Psoas muscle (tissue), 8 donors: ENCODE data around the gene SCP2D1. TPM values are rescaled to one million over a fixed set of nuclear protein-coding genes. Genes with fewer than 3 reads are reported as not detected.

ENCODE experiments used
- ATAC-seq, 4 donors: fragments of 200-7000 bp; cut with Tn5 transposase; one replicate each; pipeline ENCODE4 v1.9.1; 2020; ENCODE audit warnings: moderate library complexity in 3 of 4, mild to moderate bottlenecking in 2 of 4
- DNase-seq, 2 donors: peaks; one replicate each; pipeline ENCODE4 v3.0.0-alpha.2; 2020
- H3K27ac ChIP-seq: fragments of 200-600 bp; one replicate; pipeline ENCODE4 v1.8.0; 2022
- H3K27me3 ChIP-seq, 3 donors: fragments of 200-600 bp in 1 of 3; one replicate each; pipeline versions ENCODE4 v1.6.1 to v1.8.0; 2013 to 2022; ENCODE audit warnings: low read length in 2 of 3, mild to moderate bottlenecking in 2 of 3, moderate library complexity in 1 of 3; ENCODE audit not compliant: insufficient read depth in 3 of 3
- H3K36me3 ChIP-seq, 2 donors: fragments of 200-600 bp in 1 of 2; one replicate each; pipeline versions ENCODE4 v1.6.1 to v1.8.0; 2013 to 2022; ENCODE audit warnings: low read depth in 1 of 2, mild to moderate bottlenecking in 1 of 2, moderate library complexity in 1 of 2; ENCODE audit not compliant: insufficient read depth in 1 of 2
- H3K4me1 ChIP-seq: fragments of 200-600 bp; one replicate; pipeline ENCODE4 v1.8.0; 2022
- H3K4me3 ChIP-seq: fragments of 200-600 bp; one replicate; pipeline ENCODE4 v1.8.0; 2022; ENCODE audit warnings: mild to moderate bottlenecking
- H3K9me3 ChIP-seq: fragments of 200-600 bp; one replicate; pipeline ENCODE4 v1.8.0; 2022
- WGBS, 3 donors: extraction: QIAGEN DNeasy Blood & Tissue Kit; methylation state at CpG; one replicate each; pipeline versions ENCODE4 v1.1.6 to v1.1.7; 2013; 5-methylcytosine and 5-hydroxymethylcytosine counted together
- intact Hi-C, 2 donors: fragments of 100-400 bp; cut with DNase I; formaldehyde crosslinking; loops; one replicate each; pipeline versions ENCODE4 v1.11.0 to v1.14.2; 2022
- polyA plus RNA-seq, 3 donors: library from polyadenylated mRNA; stranded (reverse); fragments of 200-250 nt; gene quantifications; one replicate each; pipeline ENCODE4 v1.2.3, GENCODE V29; 2013
- total RNA-seq, 4 donors: library from RNA; stranded (reverse); fragmentation: NEBNext Ultra II Directional in 2 of 4; extraction: Animal tissue kit (Norgen Biotek cat#: 25700) in 2 of 4; gene quantifications; one replicate each; pipeline versions ENCODE4 v1.2.1 to v1.2.4, GENCODE V29; 2021 to 2023
- TF ChIP-seq, protein P1 (sequence below): fragments of 200-600 bp; IDR thresholded peaks from one replicate; pipeline ENCODE4 v1.8.0; 2022; ENCODE audit warnings: antibody characterized with exemption
- donor health status: healthy with polysubstance abuse.
- donor health status: DM: no; HTN: no; CAD: no; lungs with moderate emphysema.
- donor health status: Bipolar disorder and iron deficiency.
- donor health status: healthy.
- donor health status: DM: yes; HTN: yes; CAD: no.
- donor health status: DM: no; HTN: no; CAD: no.
- donor health status: DM: no; HTN: no; CAD: no.
- donor health status: DM: yes; HTN: yes; CAD: no.

The SCP2D1 gene
- total and polyA plus RNA-seq, 7 donors, result not detected

DNA sequence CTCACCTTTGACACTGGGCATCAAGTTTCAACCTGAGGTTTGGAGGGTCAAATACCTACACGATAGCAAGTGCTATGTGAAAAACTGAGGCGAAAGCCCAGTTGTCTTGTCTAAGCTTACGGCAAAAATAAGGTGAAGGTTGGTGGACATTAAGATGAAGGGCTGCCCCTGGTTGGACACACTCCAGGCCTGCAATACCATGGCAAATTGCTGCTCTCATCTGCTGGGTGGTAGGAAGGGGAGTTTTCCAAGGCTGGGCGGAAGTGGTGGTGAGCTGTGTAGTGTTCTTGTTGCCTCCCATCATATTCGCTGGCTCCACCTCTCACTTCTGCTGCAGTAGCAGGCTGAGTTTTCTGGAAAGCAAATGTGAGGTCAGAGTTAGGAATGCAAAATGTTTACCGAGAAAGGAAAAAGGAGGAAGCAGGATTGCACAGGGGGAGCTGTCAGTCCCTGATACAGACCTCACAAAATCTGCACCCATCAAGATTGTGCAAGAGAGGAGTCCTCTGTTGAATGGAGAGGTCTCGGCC is 33.7 kb downstream of the SCP2D1 start:
- Histone ChIP-seq H3K4me3 (no peak overlapping the region), H3K27me3 (no peaks in the 10 kb centered on the region), H3K9me3 (no peaks in the 10 kb centered on the region), H3K27ac (no peak overlapping the region), H3K4me1 (no peaks in the 10 kb centered on the region), H3K36me3 (no peaks in the 10 kb centered on the region)
- intact Hi-C loops, result no loop called here
- 69 to 74% (median 71%) methylated on average over 7 of the region's 7 CpGs for WGBS, 3 donors
- DNase-seq (no peak), ATAC-seq (no peak)
- TF ChIP-seq, protein P1, sequence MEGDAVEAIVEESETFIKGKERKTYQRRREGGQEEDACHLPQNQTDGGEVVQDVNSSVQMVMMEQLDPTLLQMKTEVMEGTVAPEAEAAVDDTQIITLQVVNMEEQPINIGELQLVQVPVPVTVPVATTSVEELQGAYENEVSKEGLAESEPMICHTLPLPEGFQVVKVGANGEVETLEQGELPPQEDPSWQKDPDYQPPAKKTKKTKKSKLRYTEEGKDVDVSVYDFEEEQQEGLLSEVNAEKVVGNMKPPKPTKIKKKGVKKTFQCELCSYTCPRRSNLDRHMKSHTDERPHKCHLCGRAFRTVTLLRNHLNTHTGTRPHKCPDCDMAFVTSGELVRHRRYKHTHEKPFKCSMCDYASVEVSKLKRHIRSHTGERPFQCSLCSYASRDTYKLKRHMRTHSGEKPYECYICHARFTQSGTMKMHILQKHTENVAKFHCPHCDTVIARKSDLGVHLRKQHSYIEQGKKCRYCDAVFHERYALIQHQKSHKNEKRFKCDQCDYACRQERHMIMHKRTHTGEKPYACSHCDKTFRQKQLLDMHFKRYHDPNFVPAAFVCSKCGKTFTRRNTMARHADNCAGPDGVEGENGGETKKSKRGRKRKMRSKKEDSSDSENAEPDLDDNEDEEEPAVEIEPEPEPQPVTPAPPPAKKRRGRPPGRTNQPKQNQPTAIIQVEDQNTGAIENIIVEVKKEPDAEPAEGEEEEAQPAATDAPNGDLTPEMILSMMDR, result no peak

DNA sequence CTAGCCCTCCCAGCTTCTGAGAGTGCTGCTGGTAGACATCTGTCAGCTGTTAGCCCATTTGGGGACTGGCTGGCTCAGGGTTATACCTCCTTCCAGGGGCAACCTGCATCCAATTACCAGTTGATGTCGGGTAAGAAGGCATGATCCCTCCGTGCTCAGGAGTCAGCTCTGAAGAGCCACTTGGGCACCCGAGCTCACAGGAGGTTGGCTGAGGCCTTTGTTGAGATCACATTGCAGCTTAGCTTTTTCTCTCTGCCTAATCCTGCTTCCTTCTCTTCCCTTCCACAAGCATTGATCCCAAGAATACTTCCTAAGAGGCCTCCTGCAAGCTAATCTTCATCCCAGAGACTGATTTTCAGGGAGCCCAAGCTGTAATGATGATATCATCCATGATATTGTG is 35.5 kb downstream of the SCP2D1 start:
- Histone ChIP-seq H3K4me1 (no peaks in the 10 kb centered on the region), H3K27me3 (no peaks in the 10 kb centered on the region), H3K27ac (no peak overlapping the region), H3K36me3 (no peaks in the 10 kb centered on the region), H3K4me3 (no peak overlapping the region), H3K9me3 (no peaks in the 10 kb centered on the region)
- intact Hi-C loops, result no loop called here
- DNase-seq (no peak), ATAC-seq (no peak)
- TF ChIP-seq, protein P1, result no peak
- 20 to 29% (median 24%) methylated on average over 3 of the region's 3 CpGs for WGBS, 3 donors

DNA sequence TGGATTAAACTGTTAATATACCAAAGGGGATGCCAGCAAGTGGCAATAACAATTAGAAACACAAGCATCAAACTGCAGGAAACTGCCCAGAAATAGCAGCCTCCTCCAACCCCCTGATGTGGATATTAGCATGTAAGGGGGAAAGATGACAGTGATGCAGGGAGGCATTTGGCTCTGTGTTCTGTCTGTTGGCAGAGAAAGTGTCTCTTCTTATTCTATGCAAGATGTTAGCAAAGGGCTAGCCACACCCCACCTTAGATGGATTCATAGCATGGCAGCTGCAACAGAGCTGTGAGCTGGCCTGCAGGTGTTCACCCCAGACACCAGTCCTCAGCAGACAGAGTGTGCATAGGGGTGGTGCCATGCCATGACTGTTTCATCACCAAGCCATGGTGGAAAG is 38.0 kb downstream of the SCP2D1 start:
- no peaks in the 10 kb centered on the region for H3K36me3 ChIP-seq
- intact Hi-C loops, result no loop called here
- H3K4me3 ChIP-seq, result no peak overlapping the region
- no peaks in the 10 kb centered on the region for H3K4me1 ChIP-seq
- ATAC-seq (no peak), DNase-seq (no peak)
- H3K27ac ChIP-seq, result no peak overlapping the region
- H3K27me3 ChIP-seq, result no peaks in the 10 kb centered on the region
- no peaks in the 10 kb centered on the region for H3K9me3 ChIP-seq
- TF ChIP-seq, protein P1, result no peak

DNA sequence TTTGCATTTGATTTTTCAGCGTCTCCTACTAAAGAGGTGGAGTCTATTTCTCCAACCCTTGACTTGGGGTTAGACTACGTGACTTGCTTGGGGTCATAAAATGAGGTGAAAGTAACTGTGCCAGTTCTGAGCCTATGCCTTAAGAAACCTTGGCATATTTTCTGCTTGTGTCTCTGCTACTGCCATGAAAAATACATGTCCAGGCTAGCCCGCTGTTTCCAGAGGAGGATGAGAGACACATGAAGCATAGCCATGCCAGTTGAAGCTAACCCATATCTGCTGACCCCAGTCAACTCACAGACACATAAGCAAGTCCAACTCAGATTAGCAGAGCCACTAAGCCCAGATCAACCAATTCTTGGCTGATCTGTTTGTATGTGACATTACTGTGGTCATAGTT is 38.7 kb downstream of the SCP2D1 start:
- Histone ChIP-seq H3K4me1 (no peaks in the 10 kb centered on the region), H3K36me3 (no peaks in the 10 kb centered on the region), H3K27ac (no peak overlapping the region), H3K27me3 (no peaks in the 10 kb centered on the region), H3K9me3 (no peaks in the 10 kb centered on the region), H3K4me3 (no peak overlapping the region)
- TF ChIP-seq, protein P1, result no peak
- no peak for DNase-seq
- no peak for ATAC-seq
- 87 to 90% (median 90%) methylated on average over 3 of the region's 3 CpGs for WGBS, 3 donors
- intact Hi-C loops, result no loop called here

DNA sequence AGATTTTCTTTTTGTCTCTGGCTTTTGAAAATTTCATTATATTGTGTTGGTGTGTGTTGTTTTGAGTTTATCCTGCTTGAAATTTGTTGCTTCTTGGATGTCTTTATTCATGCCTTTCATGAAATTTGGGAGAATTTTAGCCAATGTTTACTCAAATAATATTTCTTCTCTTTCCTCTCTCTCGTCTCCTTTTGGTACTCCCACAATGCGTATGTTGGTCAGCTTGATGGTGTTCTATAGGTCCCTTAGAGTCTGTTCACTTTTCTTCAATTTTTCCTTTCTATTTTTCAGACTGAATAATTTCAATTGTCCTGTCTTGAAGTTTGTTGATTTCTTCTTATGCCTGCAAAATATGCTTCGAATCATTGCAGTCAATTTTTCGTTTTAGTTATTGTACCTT is 39.6 kb downstream of the SCP2D1 start:
- DNase-seq, result no peak

More for the DNA sequence above, 39.6 kb downstream of the SCP2D1 start:
- TF ChIP-seq, protein P1, result no peak
- no peaks in the 10 kb centered on the region for H3K4me1 ChIP-seq
- ATAC-seq, result no peak
- intact Hi-C loops, result no loop called here
- H3K9me3 ChIP-seq, result no peaks in the 10 kb centered on the region
- no peaks in the 10 kb centered on the region for H3K27me3 ChIP-seq
- no peak overlapping the region for H3K4me3 ChIP-seq
- no peaks in the 10 kb centered on the region for H3K36me3 ChIP-seq
- 79 to 83% (median 81%) methylated on average over 4 of the region's 4 CpGs for WGBS, 3 donors
- H3K27ac ChIP-seq, result no peak overlapping the region
